GM18858 (cell line): ENCODE results near the gene CGB2.
"Not testable (repeated sequence)": the region's sequence is repeated elsewhere in the genome, so short reads cannot be mapped to it uniquely, and the experiment has no call there.

Experiments used
- ATAC-seq: cut with Tn5 transposase; IDR thresholded peaks from one replicate; pipeline ENCODE4 v1.9.1; 2021; ENCODE audit not compliant: unreplicated experiment

CGB2 gene

GRCh38 chr19:49009828-49010227 lies 21.9 kb upstream of the CGB2 start:
- no peak for ATAC-seq

GRCh38 chr19:49010453-49010852 lies 21.2 kb upstream of the CGB2 start:
- ATAC-seq = no peak

- ATAC-seq = no peak
These were observed 20.5 kb upstream of the CGB2 start for GRCh38 chr19:49011194-49011593.

- ATAC-seq = no peak
These were observed 17.4 kb upstream of the CGB2 start for GRCh38 chr19:49014123-49014869.

GRCh38 chr19:49014870-49015255 lies 16.8 kb upstream of the CGB2 start:
- no peak for ATAC-seq

- no peak for ATAC-seq
These were observed 15.4 kb upstream of the CGB2 start for GRCh38 chr19:49016067-49016839.

- ATAC-seq = no peak
These were observed 14.5 kb upstream of the CGB2 start, which contains the start of gene LHB for GRCh38 chr19:49017041-49017665. Gene LHB, minus strand, starts transcription at chr19:49017091. Its CDS starts 10 bp downstream, at chr19:49017081.

GRCh38 chr19:49017666-49018351 lies 13.9 kb upstream of the CGB2 start:
- no peak for ATAC-seq

GRCh38 chr19:49018388-49019241 lies 13.1 kb upstream of the CGB2 start:
- ATAC-seq = not testable (repeated sequence)

GRCh38 chr19:49019242-49019932 lies 12.3 kb upstream of the CGB2 start:
- no peak for ATAC-seq

GRCh38 chr19:49020342-49020741 lies 11.3 kb upstream of the CGB2 start:
- no peak for ATAC-seq

GRCh38 chr19:49020931-49021895 lies 10.5 kb upstream of the CGB2 start:
- no peak for ATAC-seq

- no peak for ATAC-seq
These were observed 9.6 kb upstream of the CGB2 start for GRCh38 chr19:49022116-49022515.

- ATAC-seq = not testable (repeated sequence)
These were observed 7.5 kb upstream of the CGB2 start, which contains the start of gene CGB3 for GRCh38 chr19:49024233-49024632. Gene CGB3, minus strand, starts transcription at chr19:49024333. Its CDS starts 362 bp downstream, at chr19:49023971.

- not testable (repeated sequence) for ATAC-seq
These were observed 6.6 kb upstream of the CGB2 start for GRCh38 chr19:49025088-49025487.

- not testable (repeated sequence) for ATAC-seq
These were observed 6.1 kb upstream of the CGB2 start for GRCh38 chr19:49025599-49025998.

- ATAC-seq = not testable (repeated sequence)
These were observed 3.0 kb upstream of the CGB2 start for GRCh38 chr19:49028686-49029085.

GRCh38 chr19:49029749-49030148 lies 1.9 kb upstream of the CGB2 start:
- ATAC-seq = not testable (repeated sequence)
